ENCODE measurements around the gene DHX8.
"Not testable (repeated sequence)": the region's sequence is repeated elsewhere in the genome, so short reads cannot be mapped to it uniquely, and the experiment has no call there.

GRCh38 chr17:43509440-43509839 is 25.7 kb downstream of the DHX8 start:
- TF ChIP-seq, protein P1, sequence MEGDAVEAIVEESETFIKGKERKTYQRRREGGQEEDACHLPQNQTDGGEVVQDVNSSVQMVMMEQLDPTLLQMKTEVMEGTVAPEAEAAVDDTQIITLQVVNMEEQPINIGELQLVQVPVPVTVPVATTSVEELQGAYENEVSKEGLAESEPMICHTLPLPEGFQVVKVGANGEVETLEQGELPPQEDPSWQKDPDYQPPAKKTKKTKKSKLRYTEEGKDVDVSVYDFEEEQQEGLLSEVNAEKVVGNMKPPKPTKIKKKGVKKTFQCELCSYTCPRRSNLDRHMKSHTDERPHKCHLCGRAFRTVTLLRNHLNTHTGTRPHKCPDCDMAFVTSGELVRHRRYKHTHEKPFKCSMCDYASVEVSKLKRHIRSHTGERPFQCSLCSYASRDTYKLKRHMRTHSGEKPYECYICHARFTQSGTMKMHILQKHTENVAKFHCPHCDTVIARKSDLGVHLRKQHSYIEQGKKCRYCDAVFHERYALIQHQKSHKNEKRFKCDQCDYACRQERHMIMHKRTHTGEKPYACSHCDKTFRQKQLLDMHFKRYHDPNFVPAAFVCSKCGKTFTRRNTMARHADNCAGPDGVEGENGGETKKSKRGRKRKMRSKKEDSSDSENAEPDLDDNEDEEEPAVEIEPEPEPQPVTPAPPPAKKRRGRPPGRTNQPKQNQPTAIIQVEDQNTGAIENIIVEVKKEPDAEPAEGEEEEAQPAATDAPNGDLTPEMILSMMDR (IDR thresholded peaks at IDR 0.05 in 8 of 11, conservative IDR thresholded peaks at IDR 0.05 in 3 of 11), result not testable (repeated sequence)
- not testable (repeated sequence) for TF ChIP-seq POLR2A (IDR thresholded peaks at IDR 0.05)

Measured in spleen (tissue), 7 donors.